Panc1 (cell line): ENCODE results near the gene PGLYRP2.

Experiments
- CTCF ChIP-seq: fragments of 450-650 bp; IDR thresholded peaks from 2 replicates; pipeline ENCODE4 v1.5.1; 2017; ENCODE audit warnings: mild to moderate bottlenecking
- POLR2AphosphoS5 ChIP-seq: IDR thresholded peaks from 2 replicates; pipeline ENCODE4 v1.6.1; 2012; ENCODE audit warnings: mild to moderate bottlenecking, low read depth, low read length, moderate library complexity
- REST ChIP-seq, 2 experiments: IDR thresholded peaks; 2 replicates each; pipeline ENCODE4 v1.6.1; 2011 to 2012; ENCODE audit warnings: low read depth in 2 of 2, control low read depth in 1 of 2, low read length in 1 of 2, mild to moderate bottlenecking in 1 of 2, moderate library complexity in 1 of 2; ENCODE audit not compliant: insufficient read depth in 1 of 2
- SIN3A ChIP-seq: IDR thresholded peaks from 2 replicates; pipeline ENCODE4 v1.6.1; 2012; ENCODE audit warnings: low read depth, mild to moderate bottlenecking, low read length, moderate library complexity, borderline replicate concordance; ENCODE audit not compliant: insufficient read depth
- TCF7L2 ChIP-seq: IDR thresholded peaks from 2 replicates; pipeline ENCODE4 v1.6.1; 2011; ENCODE audit warnings: mild to moderate bottlenecking, low read depth, low read length, inconsistent platforms

- TF ChIP-seq CTCF (no peak), POLR2AphosphoS5 (no peak), REST (IDR thresholded peaks at IDR 0.05; ENCODE audit: insufficient read depth in 1 of 2, low read depth in 2 of 2, low read length in 1 of 2) (no peak), TCF7L2 (no peak), SIN3A (no peak)
Measured at GRCh38 chr19:15424121-15424520, 55.2 kb downstream of the PGLYRP2 start.
